ENCODE measurements around the gene VASN.

VASN gene

DNA sequence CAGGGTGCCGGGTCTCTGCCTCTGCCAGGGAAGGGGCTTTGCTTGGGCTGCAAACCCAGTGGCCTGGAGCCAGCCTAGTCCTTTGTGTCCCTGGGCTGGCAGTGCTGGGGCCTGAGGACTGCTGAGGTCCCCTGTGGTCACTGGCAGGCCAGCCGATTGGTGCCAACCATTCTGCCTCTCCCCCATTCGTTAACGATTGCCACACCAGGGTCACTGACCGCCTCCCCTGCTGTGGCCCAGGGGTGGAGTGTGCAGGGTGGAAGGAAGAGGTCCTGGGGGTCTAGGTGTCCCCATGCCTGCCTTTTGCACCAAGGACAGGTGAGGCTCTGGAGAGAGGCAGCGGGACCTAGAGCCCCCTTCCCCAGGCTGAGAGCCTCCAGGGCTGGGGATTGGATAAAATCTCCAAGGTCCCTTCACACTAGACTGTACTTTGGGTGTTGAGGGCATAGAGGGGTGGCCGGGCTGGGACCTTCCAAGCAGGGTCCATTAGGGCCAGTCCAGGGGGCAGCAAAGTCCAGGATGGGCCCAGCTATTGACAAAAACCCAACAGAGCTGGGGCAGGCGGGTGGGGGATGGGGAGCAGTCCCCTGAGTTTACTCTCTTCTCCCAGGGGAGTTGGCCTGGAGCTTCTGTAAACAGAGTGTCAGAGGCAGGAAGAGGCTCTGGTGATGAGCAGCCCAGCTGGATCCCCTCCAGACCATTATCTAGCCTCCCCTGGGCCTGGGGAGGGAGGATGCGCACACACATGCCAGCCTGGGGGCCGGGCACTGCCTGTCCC is 1.1 kb downstream of the VASN start:
- no peaks in the 10 kb centered on the region for H3K27me3 ChIP-seq (ENCODE audit: insufficient read depth, low read length)
- H3K27ac ChIP-seq (ENCODE audit: low read depth, low read length), result peak overlapping the region; percentile 98
- peak overlapping the region; percentile 100 for H3K4me3 ChIP-seq (ENCODE audit: low read depth, low read length)
- H3K36me3 ChIP-seq (ENCODE audit: insufficient read depth, low read length), result no peaks in the 10 kb centered on the region
- H3K4me1 ChIP-seq (ENCODE audit: control insufficient read depth, insufficient read depth, low read length, unreplicated experiment), result peaks cover 63% of the 10 kb centered on the region
- H2AFZ ChIP-seq (ENCODE audit: low read length, unreplicated experiment), result no peak overlapping the region
- peaks cover 55% of the 10 kb centered on the region for H3K79me2 ChIP-seq (ENCODE audit: control insufficient read depth, insufficient read depth, low read length, unreplicated experiment)

- Histone ChIP-seq H3K79me2 (ENCODE audit: control insufficient read depth, insufficient read depth, low read length, unreplicated experiment) (peaks cover 61% of the 10 kb centered on the region), H3K4me1 (ENCODE audit: control insufficient read depth, insufficient read depth, low read length, unreplicated experiment) (peaks cover 69% of the 10 kb centered on the region), H3K36me3 (ENCODE audit: insufficient read depth, low read length) (no peaks in the 10 kb centered on the region), H3K27me3 (ENCODE audit: insufficient read depth, low read length) (no peaks in the 10 kb centered on the region), H3K4me3 (ENCODE audit: low read depth, low read length) (peak overlapping the region; percentile 100), H2AFZ (ENCODE audit: low read length, unreplicated experiment) (no peak overlapping the region), H3K27ac (ENCODE audit: low read depth, low read length) (peak overlapping the region; percentile 98)
These were observed 1.8 kb downstream of the VASN start for GRCh38 chr16:4373356-4373908.

DNA sequence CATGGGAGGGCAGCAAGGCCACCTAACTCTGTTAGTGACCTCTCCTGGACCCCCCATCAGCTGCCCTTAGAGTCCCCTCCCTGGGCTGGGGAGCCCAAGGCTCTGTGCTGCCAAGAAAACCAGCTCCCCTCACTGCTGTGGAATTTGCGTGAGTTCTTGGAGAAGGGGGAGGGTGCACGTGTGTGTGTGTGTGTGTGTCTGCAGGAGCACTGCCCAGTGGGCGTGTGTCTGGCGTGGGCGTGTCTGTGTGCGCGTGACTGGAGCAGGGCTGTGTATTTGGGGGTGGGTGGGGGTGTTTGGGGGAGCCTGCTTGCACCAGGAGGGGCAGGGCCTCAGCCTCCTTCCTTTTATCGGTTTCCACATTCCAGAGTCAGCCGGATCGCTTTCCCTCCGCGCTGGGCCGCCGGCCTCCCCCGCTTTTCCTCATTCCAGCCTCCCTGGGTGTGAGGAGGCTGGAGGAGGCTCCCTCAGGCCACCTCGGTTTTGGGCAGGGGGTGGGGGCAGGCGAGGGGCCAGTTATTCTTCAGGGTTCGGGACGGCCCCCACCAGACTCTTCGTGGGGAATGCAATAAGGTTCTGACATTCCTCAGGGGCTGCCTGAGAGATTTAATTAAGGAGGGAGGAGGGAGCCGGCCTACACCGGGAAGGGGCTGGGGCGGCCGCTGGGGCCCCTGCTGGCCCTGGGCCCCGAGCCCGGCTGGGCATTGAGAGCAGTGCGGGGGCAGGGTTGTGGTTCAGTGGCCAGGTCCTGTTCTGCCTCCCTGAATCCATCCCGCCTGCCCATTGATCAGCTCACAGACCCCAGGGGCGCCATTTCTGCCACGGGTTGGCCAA is 2.5 kb downstream of the VASN start:
- Histone ChIP-seq H3K36me3 (ENCODE audit: insufficient read depth, low read length) (no peaks in the 10 kb centered on the region), H2AFZ (ENCODE audit: low read length, unreplicated experiment) (no peak overlapping the region), H3K4me1 (ENCODE audit: control insufficient read depth, insufficient read depth, low read length, unreplicated experiment) (peaks cover 70% of the 10 kb centered on the region), H3K4me3 (ENCODE audit: low read depth, low read length) (peak overlapping the region; percentile 100), H3K27ac (ENCODE audit: low read depth, low read length) (peak overlapping the region; percentile 98), H3K27me3 (ENCODE audit: insufficient read depth, low read length) (no peaks in the 10 kb centered on the region), H3K79me2 (ENCODE audit: control insufficient read depth, insufficient read depth, low read length, unreplicated experiment) (peaks cover 68% of the 10 kb centered on the region)

DNA sequence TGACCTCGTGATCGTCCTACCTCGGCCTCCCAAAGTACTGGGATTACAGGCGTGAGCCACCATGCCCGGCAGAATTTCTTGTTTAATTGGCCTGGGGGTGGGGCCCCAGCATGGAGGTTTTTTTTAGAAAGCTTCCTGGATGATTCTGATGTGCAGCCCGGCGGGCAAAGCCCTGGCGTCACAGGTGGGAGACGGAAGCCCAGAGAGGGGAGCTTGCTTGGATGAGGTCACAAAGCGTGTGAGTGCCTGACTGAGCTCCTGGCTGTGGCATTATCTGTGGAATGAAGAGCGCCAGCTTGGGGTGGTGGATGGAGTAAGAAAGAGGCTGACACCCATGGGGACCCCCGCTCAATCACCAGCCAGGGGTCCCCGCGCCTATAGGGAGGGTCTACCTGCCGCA is 4.1 kb downstream of the VASN start:
- H3K4me3 ChIP-seq (ENCODE audit: low read depth, low read length), result peak overlapping the region; percentile 100
- no peak overlapping the region for H2AFZ ChIP-seq (ENCODE audit: low read length, unreplicated experiment)
- no peaks in the 10 kb centered on the region for H3K36me3 ChIP-seq (ENCODE audit: insufficient read depth, low read length)
- H3K27me3 ChIP-seq (ENCODE audit: insufficient read depth, low read length), result no peaks in the 10 kb centered on the region
- peaks cover 73% of the 10 kb centered on the region for H3K79me2 ChIP-seq (ENCODE audit: control insufficient read depth, insufficient read depth, low read length, unreplicated experiment)
- H3K4me1 ChIP-seq (ENCODE audit: control insufficient read depth, insufficient read depth, low read length, unreplicated experiment), result peaks cover 54% of the 10 kb centered on the region
- H3K27ac ChIP-seq (ENCODE audit: low read depth, low read length), result peak overlapping the region; percentile 98

DNA sequence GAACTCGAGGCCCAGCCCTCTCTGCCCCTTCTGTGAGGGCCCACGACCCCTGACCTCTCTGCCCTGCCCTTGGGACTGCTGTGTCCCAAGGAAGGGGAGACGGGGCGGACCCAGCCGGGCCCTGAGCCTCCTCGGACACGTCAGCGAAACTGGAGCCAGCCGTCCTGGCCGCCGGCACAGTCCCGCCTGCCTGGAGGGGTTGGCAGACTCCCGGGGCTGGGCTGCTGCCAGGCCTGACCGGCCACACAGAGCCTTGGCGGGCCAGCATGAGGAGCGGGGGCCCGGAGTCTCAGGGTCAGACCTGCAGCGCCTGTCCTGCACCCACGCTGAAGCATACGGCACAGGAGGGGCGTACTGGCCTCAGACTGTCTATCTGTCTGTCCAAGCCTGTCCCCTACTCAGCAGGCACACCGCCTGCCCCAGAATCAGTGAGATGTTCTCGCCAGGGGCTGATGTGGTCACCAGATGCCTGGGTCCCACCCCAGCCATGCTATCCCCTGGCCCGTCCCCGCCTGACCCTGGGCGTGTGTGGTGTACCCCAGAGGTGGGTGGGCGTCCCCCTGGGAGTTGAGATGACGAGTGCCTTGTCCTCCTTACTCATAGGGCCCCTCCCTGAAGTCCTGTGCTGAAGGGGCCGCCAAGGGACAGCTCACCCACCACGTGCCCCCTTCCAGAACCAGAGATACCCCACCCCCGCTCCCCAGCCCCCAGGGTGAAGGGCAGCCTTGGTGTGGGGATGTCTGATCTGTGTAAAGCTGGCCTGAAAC is 4.7 kb downstream of the VASN start:
- Histone ChIP-seq H3K4me3 (ENCODE audit: low read depth, low read length) (peak overlapping the region; percentile 100), H3K79me2 (ENCODE audit: control insufficient read depth, insufficient read depth, low read length, unreplicated experiment) (peaks cover 73% of the 10 kb centered on the region)

DNA sequence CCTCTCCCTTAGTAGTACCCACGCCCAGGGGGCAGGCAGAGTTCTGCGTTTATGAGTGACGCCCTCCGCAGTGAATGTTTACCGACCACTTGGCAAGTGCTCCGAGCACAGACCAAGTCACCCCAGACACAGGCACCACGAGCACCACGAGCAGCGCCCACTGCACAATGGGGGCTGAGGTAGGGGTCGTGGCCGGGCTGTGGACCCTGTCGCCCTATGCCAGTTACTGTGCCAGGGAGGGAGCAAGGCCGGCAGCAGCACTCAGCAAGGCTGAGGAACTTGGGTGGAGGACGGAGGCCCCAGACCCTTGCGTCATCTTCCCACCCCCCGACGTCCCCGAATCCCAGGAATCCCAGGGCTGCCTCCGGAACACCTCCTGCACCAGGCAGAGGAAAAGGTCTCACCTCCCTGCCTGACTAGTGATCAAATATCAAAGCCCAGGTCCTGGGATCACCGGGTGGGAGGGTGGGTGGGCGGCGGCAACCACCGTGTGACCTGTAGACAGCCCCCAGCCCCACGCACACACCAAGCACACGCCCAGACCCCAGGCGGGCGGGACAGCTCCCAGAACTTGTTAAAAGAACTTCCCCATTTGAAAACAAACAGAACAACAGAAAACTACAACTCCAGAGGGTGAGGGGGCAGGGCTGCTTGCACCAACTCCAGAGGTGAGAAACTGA is 5.4 kb downstream of the VASN start:
- peaks cover 69% of the 10 kb centered on the region for H3K79me2 ChIP-seq (ENCODE audit: control insufficient read depth, insufficient read depth, low read length, unreplicated experiment)
- peaks cover 2% of the 10 kb centered on the region; the same call in 1 of the 2 replicates for H3K36me3 ChIP-seq (ENCODE audit: insufficient read depth, low read length)
- peak overlapping the region; percentile 98 for H3K27ac ChIP-seq (ENCODE audit: low read depth, low read length)
- H3K4me3 ChIP-seq (ENCODE audit: low read depth, low read length), result peak overlapping the region; percentile 100
- H2AFZ ChIP-seq (ENCODE audit: low read length, unreplicated experiment), result no peak overlapping the region
- H3K27me3 ChIP-seq (ENCODE audit: insufficient read depth, low read length), result no peaks in the 10 kb centered on the region
- peaks cover 46% of the 10 kb centered on the region for H3K4me1 ChIP-seq (ENCODE audit: control insufficient read depth, insufficient read depth, low read length, unreplicated experiment)

More for the DNA sequence above, 4.7 kb downstream of the VASN start:
- Histone ChIP-seq H3K27ac (ENCODE audit: low read depth, low read length) (peak overlapping the region; percentile 98), H3K27me3 (ENCODE audit: insufficient read depth, low read length) (no peaks in the 10 kb centered on the region), H2AFZ (ENCODE audit: low read length, unreplicated experiment) (no peak overlapping the region), H3K4me1 (ENCODE audit: control insufficient read depth, insufficient read depth, low read length, unreplicated experiment) (peaks cover 48% of the 10 kb centered on the region), H3K36me3 (ENCODE audit: insufficient read depth, low read length) (no peaks in the 10 kb centered on the region)

GRCh38 chr16:4377573-4378154 is 6.0 kb downstream of the VASN start:
- Histone ChIP-seq H3K36me3 (ENCODE audit: insufficient read depth, low read length) (peaks cover 6% of the 10 kb centered on the region; the same call in 1 of the 2 replicates), H3K27me3 (ENCODE audit: insufficient read depth, low read length) (no peaks in the 10 kb centered on the region), H3K79me2 (ENCODE audit: control insufficient read depth, insufficient read depth, low read length, unreplicated experiment) (peaks cover 63% of the 10 kb centered on the region), H3K27ac (ENCODE audit: low read depth, low read length) (peak overlapping the region; percentile 98), H3K4me1 (ENCODE audit: control insufficient read depth, insufficient read depth, low read length, unreplicated experiment) (peaks cover 46% of the 10 kb centered on the region), H2AFZ (ENCODE audit: low read length, unreplicated experiment) (no peak overlapping the region), H3K4me3 (ENCODE audit: low read depth, low read length) (peak overlapping the region; percentile 18; the same call in 1 of the 2 replicates)

GRCh38 chr16:4378161-4378666 is 6.6 kb downstream of the VASN start:
- no peaks in the 10 kb centered on the region for H3K27me3 ChIP-seq (ENCODE audit: insufficient read depth, low read length)

GRCh38 chr16:4378999-4379690 is 7.5 kb downstream of the VASN start:
- Histone ChIP-seq H3K4me1 (ENCODE audit: control insufficient read depth, insufficient read depth, low read length, unreplicated experiment) (peaks cover 54% of the 10 kb centered on the region), H3K27ac (ENCODE audit: low read depth, low read length) (peak overlapping the region; percentile 98), H2AFZ (ENCODE audit: low read length, unreplicated experiment) (no peak overlapping the region), H3K4me3 (ENCODE audit: low read depth, low read length) (no peak overlapping the region), H3K79me2 (ENCODE audit: control insufficient read depth, insufficient read depth, low read length, unreplicated experiment) (peaks cover 48% of the 10 kb centered on the region), H3K27me3 (ENCODE audit: insufficient read depth, low read length) (no peaks in the 10 kb centered on the region), H3K36me3 (ENCODE audit: insufficient read depth, low read length) (peaks cover 16% of the 10 kb centered on the region; the same call in 1 of the 2 replicates)

More at GRCh38 chr16:4378161-4378666, 6.6 kb downstream of the VASN start:
- Histone ChIP-seq H3K36me3 (ENCODE audit: insufficient read depth, low read length) (peaks cover 9% of the 10 kb centered on the region; the same call in 1 of the 2 replicates), H3K27ac (ENCODE audit: low read depth, low read length) (peak overlapping the region; percentile 98), H3K4me1 (ENCODE audit: control insufficient read depth, insufficient read depth, low read length, unreplicated experiment) (peaks cover 46% of the 10 kb centered on the region), H3K79me2 (ENCODE audit: control insufficient read depth, insufficient read depth, low read length, unreplicated experiment) (peaks cover 57% of the 10 kb centered on the region), H3K4me3 (ENCODE audit: low read depth, low read length) (peak overlapping the region; percentile 18; the same call in 1 of the 2 replicates), H2AFZ (ENCODE audit: low read length, unreplicated experiment) (no peak overlapping the region)

All from ACC112 (cell line).